ENCODE measurements around the gene ABHD15.

Gene ABHD15

GRCh38 chr17:29585080-29585751, 18.4 kb upstream of the ABHD15 start:
- Histone ChIP-seq H3K36me3 (ENCODE audit: control insufficient read depth, low read depth, low read length) (peaks cover 4% of the 10 kb centered on the region), H3K9ac (ENCODE audit: low read length) (no peak overlapping the region), H3K27me3 (ENCODE audit: control insufficient read depth, insufficient read depth, low read length) (peaks cover 5% of the 10 kb centered on the region), H3K4me3 (ENCODE audit: low read length) (no peak overlapping the region), H3K4me1 (ENCODE audit: control insufficient read depth, low read depth, low read length) (peaks cover 30% of the 10 kb centered on the region), H3K9me3 (ENCODE audit: control insufficient read depth, low read depth, low read length) (no peaks in the 10 kb centered on the region), H3K27ac (ENCODE audit: low read length) (no peak overlapping the region)

- H3K4me1 ChIP-seq (ENCODE audit: control insufficient read depth, low read depth, low read length), result peaks cover 25% of the 10 kb centered on the region
- no peaks in the 10 kb centered on the region for H3K9me3 ChIP-seq (ENCODE audit: control insufficient read depth, low read depth, low read length)
- H3K9ac ChIP-seq (ENCODE audit: low read length), result peak overlapping the region; percentile 2
- no peak overlapping the region for H3K4me3 ChIP-seq (ENCODE audit: low read length)
- H3K27me3 ChIP-seq (ENCODE audit: control insufficient read depth, insufficient read depth, low read length), result no peaks in the 10 kb centered on the region
- no peak overlapping the region for H3K27ac ChIP-seq (ENCODE audit: low read length)
- H3K36me3 ChIP-seq (ENCODE audit: control insufficient read depth, low read depth, low read length), result peaks cover 4% of the 10 kb centered on the region
Measured at GRCh38 chr17:29584452-29585079, 17.7 kb upstream of the ABHD15 start.

GRCh38 chr17:29583324-29584248, 16.7 kb upstream of the ABHD15 start:
- H3K36me3 ChIP-seq (ENCODE audit: control insufficient read depth, low read depth, low read length), result peaks cover 9% of the 10 kb centered on the region
- H3K27ac ChIP-seq (ENCODE audit: low read length), result no peak overlapping the region
- no peaks in the 10 kb centered on the region for H3K9me3 ChIP-seq (ENCODE audit: control insufficient read depth, low read depth, low read length)
- H3K4me3 ChIP-seq (ENCODE audit: low read length), result no peak overlapping the region
- peaks cover 25% of the 10 kb centered on the region for H3K4me1 ChIP-seq (ENCODE audit: control insufficient read depth, low read depth, low read length)
- H3K27me3 ChIP-seq (ENCODE audit: control insufficient read depth, insufficient read depth, low read length), result no peaks in the 10 kb centered on the region
- no peak overlapping the region for H3K9ac ChIP-seq (ENCODE audit: low read length)

GRCh38 chr17:29582772-29583171, 15.9 kb upstream of the ABHD15 start:
- no peak overlapping the region for H3K9ac ChIP-seq (ENCODE audit: low read length)
- H3K9me3 ChIP-seq (ENCODE audit: control insufficient read depth, low read depth, low read length), result no peaks in the 10 kb centered on the region
- peaks cover 10% of the 10 kb centered on the region for H3K36me3 ChIP-seq (ENCODE audit: control insufficient read depth, low read depth, low read length)
- no peak overlapping the region for H3K27ac ChIP-seq (ENCODE audit: low read length)
- H3K4me3 ChIP-seq (ENCODE audit: low read length), result no peak overlapping the region
- peaks cover 17% of the 10 kb centered on the region for H3K4me1 ChIP-seq (ENCODE audit: control insufficient read depth, low read depth, low read length)
- H3K27me3 ChIP-seq (ENCODE audit: control insufficient read depth, insufficient read depth, low read length), result no peaks in the 10 kb centered on the region

DNA sequence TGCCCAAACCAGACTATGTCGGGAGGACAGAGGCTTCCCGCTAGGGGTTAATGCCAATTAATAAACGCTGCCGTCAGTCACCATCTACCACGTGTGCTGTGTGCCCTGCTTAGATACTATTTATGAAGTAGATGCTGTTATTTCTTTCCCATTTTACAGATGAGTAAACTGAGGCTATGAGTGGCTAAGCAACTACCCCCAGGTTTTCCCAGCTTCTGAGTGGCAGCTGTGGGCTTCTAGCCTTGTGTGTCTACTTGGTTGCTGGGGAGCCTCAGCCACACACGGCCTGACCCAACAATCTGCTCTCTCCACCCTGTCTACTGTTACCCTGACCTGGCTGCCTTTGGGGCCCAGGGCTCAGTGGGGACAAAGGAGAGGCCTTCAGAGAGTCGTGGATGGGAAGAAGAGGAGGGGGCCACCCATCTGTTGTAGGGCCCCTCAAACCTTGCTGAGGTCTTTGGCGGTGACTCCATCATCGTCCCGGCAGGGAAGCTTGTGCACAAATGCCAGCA, 15.5 kb upstream of the ABHD15 start:
- Histone ChIP-seq H3K9me3 (ENCODE audit: control insufficient read depth, low read depth, low read length) (no peaks in the 10 kb centered on the region), H3K4me3 (ENCODE audit: low read length) (no peak overlapping the region), H3K4me1 (ENCODE audit: control insufficient read depth, low read depth, low read length) (peaks cover 16% of the 10 kb centered on the region), H3K36me3 (ENCODE audit: control insufficient read depth, low read depth, low read length) (peaks cover 15% of the 10 kb centered on the region), H3K27ac (ENCODE audit: low read length) (no peak overlapping the region), H3K9ac (ENCODE audit: low read length) (no peak overlapping the region), H3K27me3 (ENCODE audit: control insufficient read depth, insufficient read depth, low read length) (no peaks in the 10 kb centered on the region)

DNA sequence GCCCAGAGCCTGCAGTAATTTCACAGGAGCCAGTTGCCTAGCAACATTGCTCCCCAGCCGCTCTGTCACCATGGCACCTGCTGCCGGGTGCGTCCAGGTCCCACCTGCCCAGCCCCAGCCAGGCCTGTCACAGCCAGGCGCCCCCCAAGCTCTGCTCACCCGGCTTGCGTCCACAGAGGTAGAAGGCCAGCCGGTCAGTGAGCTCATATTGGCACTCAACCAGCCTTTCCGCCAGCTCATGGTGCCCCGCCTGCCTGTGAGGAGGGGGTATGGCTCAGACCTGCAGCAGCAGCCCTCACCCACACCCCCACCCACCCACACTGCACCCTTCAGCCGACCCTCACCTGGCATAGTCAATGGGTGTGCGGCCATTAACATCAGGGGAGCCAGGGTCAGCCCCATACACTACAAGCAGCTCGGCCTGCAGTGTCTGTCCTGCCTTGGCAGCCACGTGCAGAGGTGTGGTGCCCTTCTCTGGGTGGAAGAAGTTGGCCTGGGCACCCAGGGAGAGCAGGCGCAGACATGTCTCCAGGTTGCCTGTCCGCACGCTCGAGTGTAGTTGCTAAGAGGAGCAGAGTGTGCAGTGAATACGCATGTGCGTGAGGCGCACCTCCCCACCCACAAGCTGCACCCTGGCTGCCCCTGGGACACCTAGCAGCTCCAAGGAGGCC, 14.9 kb upstream of the ABHD15 start:
- H3K9me3 ChIP-seq (ENCODE audit: control insufficient read depth, low read depth, low read length), result no peaks in the 10 kb centered on the region

GRCh38 chr17:29579866-29580771, 13.3 kb upstream of the ABHD15 start:
- Histone ChIP-seq H3K27ac (ENCODE audit: low read length) (no peak overlapping the region), H3K9me3 (ENCODE audit: control insufficient read depth, low read depth, low read length) (no peaks in the 10 kb centered on the region), H3K36me3 (ENCODE audit: control insufficient read depth, low read depth, low read length) (peaks cover 26% of the 10 kb centered on the region), H3K4me3 (ENCODE audit: low read length) (no peak overlapping the region), H3K4me1 (ENCODE audit: control insufficient read depth, low read depth, low read length) (peaks cover 11% of the 10 kb centered on the region), H3K9ac (ENCODE audit: low read length) (no peak overlapping the region), H3K27me3 (ENCODE audit: control insufficient read depth, insufficient read depth, low read length) (no peaks in the 10 kb centered on the region)

More for the DNA sequence above, 14.9 kb upstream of the ABHD15 start:
- Histone ChIP-seq H3K9ac (ENCODE audit: low read length) (no peak overlapping the region), H3K36me3 (ENCODE audit: control insufficient read depth, low read depth, low read length) (peaks cover 18% of the 10 kb centered on the region), H3K4me3 (ENCODE audit: low read length) (no peak overlapping the region), H3K4me1 (ENCODE audit: control insufficient read depth, low read depth, low read length) (peaks cover 16% of the 10 kb centered on the region), H3K27ac (ENCODE audit: low read length) (no peak overlapping the region), H3K27me3 (ENCODE audit: control insufficient read depth, insufficient read depth, low read length) (no peaks in the 10 kb centered on the region)

- Histone ChIP-seq H3K27ac (ENCODE audit: low read length) (no peak overlapping the region), H3K4me1 (ENCODE audit: control insufficient read depth, low read depth, low read length) (no peaks in the 10 kb centered on the region), H3K9me3 (ENCODE audit: control insufficient read depth, low read depth, low read length) (no peaks in the 10 kb centered on the region), H3K9ac (ENCODE audit: low read length) (no peak overlapping the region), H3K4me3 (ENCODE audit: low read length) (no peak overlapping the region), H3K27me3 (ENCODE audit: control insufficient read depth, insufficient read depth, low read length) (no peaks in the 10 kb centered on the region), H3K36me3 (ENCODE audit: control insufficient read depth, low read depth, low read length) (peaks cover 26% of the 10 kb centered on the region)
Measured at GRCh38 chr17:29578626-29579485, 12.0 kb upstream of the ABHD15 start.

DNA sequence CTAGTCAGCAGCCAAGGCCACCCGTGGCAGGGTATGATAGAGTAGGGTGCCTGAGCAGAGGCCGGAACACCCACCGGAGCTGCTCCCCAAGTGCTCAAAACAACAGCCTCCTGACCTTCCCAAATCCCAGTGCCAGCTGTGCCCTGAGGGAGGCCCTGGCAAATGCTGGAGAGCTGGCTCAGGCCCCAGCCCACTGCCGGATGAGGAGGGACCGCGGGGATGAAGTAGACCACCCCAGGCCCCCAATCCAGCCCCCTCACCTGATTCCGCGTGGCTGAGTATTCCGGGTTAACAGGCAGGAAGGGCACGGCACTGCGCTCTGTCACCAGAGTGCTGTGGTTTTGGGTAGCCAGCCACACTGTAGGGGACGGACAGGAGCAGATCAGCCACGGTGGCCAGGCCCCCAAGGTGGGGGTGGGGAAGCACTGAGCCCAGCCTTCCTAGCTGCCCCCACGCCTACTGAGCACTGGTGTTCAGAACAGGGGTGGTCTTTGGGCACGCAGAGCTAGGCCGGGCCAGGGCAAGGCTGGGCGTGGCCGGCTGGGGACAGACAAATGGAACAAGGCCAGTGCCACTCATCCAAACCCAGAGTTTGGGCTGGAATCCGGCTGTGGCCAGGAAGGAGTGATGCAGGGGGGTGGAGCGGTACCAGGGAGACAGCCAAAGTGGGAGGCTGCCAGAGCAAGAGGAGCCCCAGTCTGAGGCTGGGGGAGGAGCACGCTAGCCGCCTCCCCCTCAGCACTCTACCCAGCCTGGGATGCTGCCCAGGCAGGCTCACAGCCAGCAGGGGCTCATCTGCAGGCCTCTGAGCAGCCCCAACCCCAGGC, 10.8 kb upstream of the ABHD15 start:
- H3K9me3 ChIP-seq (ENCODE audit: control insufficient read depth, low read depth, low read length), result no peaks in the 10 kb centered on the region
- H3K4me1 ChIP-seq (ENCODE audit: control insufficient read depth, low read depth, low read length), result no peaks in the 10 kb centered on the region
- H3K36me3 ChIP-seq (ENCODE audit: control insufficient read depth, low read depth, low read length), result peaks cover 26% of the 10 kb centered on the region
- H3K27me3 ChIP-seq (ENCODE audit: control insufficient read depth, insufficient read depth, low read length), result no peaks in the 10 kb centered on the region
- H3K9ac ChIP-seq (ENCODE audit: low read length), result no peak overlapping the region
- no peak overlapping the region for H3K4me3 ChIP-seq (ENCODE audit: low read length)
- no peak overlapping the region for H3K27ac ChIP-seq (ENCODE audit: low read length)
